Trophoblast cell (in vitro differentiated cells and primary cell): ENCODE results near the gene INA.
A peak's percentile ranks its signal among the peaks of the same experiment; 100 is the strongest.
"Not testable (repeated sequence)": the region's sequence is repeated elsewhere in the genome, so short reads cannot be mapped to it uniquely, and the experiment has no call there.

Source experiments
- DNase-seq, 2 donors: peaks; one replicate each; pipeline ENCODE4 v3.0.0-alpha.2; 2016
- H2AFZ ChIP-seq: 2 replicates; pipeline ENCODE4 v1.6.1; 2013; ENCODE audit warnings: low read length, moderate library complexity, mild to moderate bottlenecking; ENCODE audit not compliant: insufficient read depth, poor library complexity
- H2AK5ac ChIP-seq: 2 replicates; pipeline ENCODE4 v1.6.1; 2013; ENCODE audit warnings: mild to moderate bottlenecking, low read length
- H2BK120ac ChIP-seq: 2 replicates; pipeline ENCODE4 v1.6.1; 2013; ENCODE audit warnings: low read length, mild to moderate bottlenecking, moderate library complexity; ENCODE audit not compliant: insufficient read depth, poor library complexity
- H2BK12ac ChIP-seq: 2 replicates; pipeline ENCODE4 v1.6.1; 2013; ENCODE audit warnings: mild to moderate bottlenecking, low read length, moderate library complexity
- H2BK5ac ChIP-seq: 2 replicates; pipeline ENCODE4 v1.6.1; 2013; ENCODE audit warnings: low read length, low read depth, moderate library complexity, mild to moderate bottlenecking; ENCODE audit not compliant: poor library complexity
- H3K14ac ChIP-seq: 2 replicates; pipeline ENCODE4 v1.6.1; 2013; ENCODE audit warnings: mild to moderate bottlenecking, low read length
- H3K18ac ChIP-seq: 2 replicates; pipeline ENCODE4 v1.6.1; 2013; ENCODE audit warnings: mild to moderate bottlenecking, low read length
- H3K23ac ChIP-seq: 2 replicates; pipeline ENCODE4 v1.6.1; 2013; ENCODE audit warnings: low read length
- H3K27ac ChIP-seq: 2 replicates; pipeline ENCODE4 v1.5.1; 2013; ENCODE audit warnings: low read depth, mild to moderate bottlenecking, inconsistent platforms, low read length, moderate library complexity
- H3K27me3 ChIP-seq: 2 replicates; pipeline ENCODE4 v1.6.1; 2013; ENCODE audit warnings: inconsistent platforms, mild to moderate bottlenecking, low read length, moderate library complexity; ENCODE audit not compliant: insufficient read depth
- H3K36me3 ChIP-seq, 2 experiments: 1 replicate in 1 of 2; 2 replicates in 1 of 2; pipeline ENCODE4 v1.6.1; 2013; ENCODE audit warnings: low read length in 2 of 2, mild to moderate bottlenecking in 2 of 2, moderate library complexity in 1 of 2; ENCODE audit not compliant: insufficient read depth in 2 of 2, control insufficient read depth in 1 of 2
- H3K4ac ChIP-seq: 2 replicates; pipeline ENCODE4 v1.6.1; 2013; ENCODE audit warnings: low read depth, mild to moderate bottlenecking, low read length, moderate library complexity
- H3K4me1 ChIP-seq, 2 experiments: 1 replicate in 1 of 2; 2 replicates in 1 of 2; pipeline ENCODE4 v1.6.1; 2013; ENCODE audit warnings: low read length in 2 of 2, mild to moderate bottlenecking in 2 of 2, moderate library complexity in 1 of 2; ENCODE audit not compliant: insufficient read depth in 2 of 2, control insufficient read depth in 1 of 2
- H3K4me2 ChIP-seq: 2 replicates; pipeline ENCODE4 v1.6.1; 2013; ENCODE audit warnings: inconsistent platforms, mild to moderate bottlenecking, low read length, moderate library complexity
- H3K4me3 ChIP-seq: 2 replicates; pipeline ENCODE4 v1.5.1; 2013; ENCODE audit warnings: mild to moderate bottlenecking, low read depth, low read length, inconsistent platforms
- H3K79me1 ChIP-seq: one replicate; pipeline ENCODE4 v1.6.1; 2013; ENCODE audit warnings: low read length
- H3K79me2 ChIP-seq: 2 replicates; pipeline ENCODE4 v1.6.1; 2013; ENCODE audit warnings: low read length, mild to moderate bottlenecking; ENCODE audit not compliant: control insufficient read depth, insufficient read depth, poor library complexity
- H3K9ac ChIP-seq: 2 replicates; pipeline ENCODE4 v1.6.1; 2013; ENCODE audit warnings: mild to moderate bottlenecking, low read length
- H3K9me3 ChIP-seq: 2 replicates; pipeline ENCODE4 v1.6.1; 2013; ENCODE audit warnings: low read depth, mild to moderate bottlenecking, control low read depth, inconsistent platforms, low read length; ENCODE audit not compliant: insufficient read depth
- H4K12ac ChIP-seq: 2 replicates; pipeline ENCODE4 v1.6.1; 2013; ENCODE audit warnings: low read depth, mild to moderate bottlenecking, low read length, moderate library complexity
- H4K8ac ChIP-seq: 2 replicates; pipeline ENCODE4 v1.6.1; 2013; ENCODE audit warnings: low read depth, mild to moderate bottlenecking, low read length, moderate library complexity
- H4K91ac ChIP-seq: one replicate; pipeline ENCODE4 v1.6.1; 2013; ENCODE audit warnings: low read depth, mild to moderate bottlenecking, low read length, moderate library complexity
- WGBS: extraction: QIAGEN DNeasy Blood & Tissue Kit; methylation state at CpG from one replicate; pipeline ENCODE4 v1.1.7; 2013; ENCODE audit warnings: missing lambda C conversion rate; ENCODE audit not compliant: insufficient read length, insufficient coverage; ENCODE audit errors: extremely low coverage; 5-methylcytosine and 5-hydroxymethylcytosine counted together

Gene INA

DNA sequence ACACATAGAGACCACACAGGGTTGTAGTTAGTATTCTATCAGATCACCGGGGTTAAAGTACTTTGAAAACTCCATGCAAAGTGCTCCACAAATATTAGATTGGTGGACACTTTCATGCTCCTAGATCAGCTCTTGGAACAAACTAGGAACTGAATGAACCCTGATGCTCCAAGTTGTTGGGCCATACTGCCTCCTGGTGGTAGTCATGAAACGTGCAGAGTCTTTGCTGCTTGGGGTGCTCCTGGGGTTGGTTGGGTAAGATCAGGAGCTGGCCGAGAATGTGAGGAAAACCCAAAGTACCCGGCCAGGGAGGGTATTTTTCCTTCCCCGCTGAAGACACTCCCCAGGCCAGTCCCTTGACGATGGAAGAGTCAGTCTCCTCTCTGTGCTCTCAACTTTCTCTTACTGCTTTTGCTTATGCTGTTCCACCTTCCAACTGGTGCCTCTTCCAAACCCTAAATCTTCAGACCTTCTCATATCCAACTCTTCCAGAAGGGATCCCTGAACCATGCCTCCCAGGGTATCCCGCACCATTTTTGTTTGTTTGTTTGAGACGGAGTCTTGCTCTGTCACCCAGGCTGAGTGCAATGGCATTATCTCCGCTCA lies 32.2 kb upstream of the INA start:
- Histone ChIP-seq H3K23ac (no peak overlapping the region), H4K12ac (no peak overlapping the region), H3K79me2 (no peaks in the 10 kb centered on the region), H3K4me1 (peaks cover 17 to 18% of the 10 kb centered on the region in 2 experiments), H2BK5ac (no peak overlapping the region), H3K4ac (no peak overlapping the region), H3K4me3 (no peak overlapping the region), H3K36me3 (no peaks in the 10 kb centered on the region), H4K91ac (no peak overlapping the region), H3K27me3 (no peaks in the 10 kb centered on the region), H3K18ac (no peak overlapping the region), H2AK5ac (no peak overlapping the region), H3K27ac (no peak overlapping the region), H3K9ac (no peak overlapping the region), H4K8ac (no peak overlapping the region), H2AFZ (no peak overlapping the region), H3K79me1 (peaks cover 17% of the 10 kb centered on the region), H3K14ac (no peak overlapping the region), H3K9me3 (no peaks in the 10 kb centered on the region), H2BK120ac (no peak overlapping the region), H2BK12ac (no peak overlapping the region), H3K4me2 (no peak overlapping the region)
- no CpG with 5 or more reads among the region's 9 CpGs for WGBS
- DNase-seq = peak; percentile 60 to 90

DNA sequence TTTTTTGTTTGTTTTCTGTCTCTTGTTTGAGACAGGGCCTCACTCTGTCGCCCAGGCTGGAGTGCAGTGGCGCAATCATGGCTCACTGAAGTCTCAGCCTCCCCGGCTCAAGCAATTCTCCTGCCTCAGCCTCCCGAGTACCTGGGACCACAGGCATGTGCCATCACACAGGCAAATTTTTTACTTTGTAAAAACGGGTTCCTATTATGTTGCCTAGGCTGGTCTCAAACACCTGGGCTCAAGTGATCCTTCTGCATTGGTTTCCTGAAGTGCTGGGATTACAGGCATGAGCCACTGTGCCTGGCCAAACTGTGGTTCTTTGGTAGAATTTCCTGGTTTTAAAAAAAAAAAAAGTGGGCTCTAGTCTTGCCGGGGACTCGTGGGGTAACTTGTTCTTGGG lies 31.4 kb upstream of the INA start, which contains the start of gene RPEL1:
Gene RPEL1, plus strand, starts transcription at position 301 of the 400 bp plus-strand sequence. CDS start 110 bp downstream, outside the sequence.
- WGBS = no CpG with 5 or more reads among the region's 7 CpGs
- H4K12ac ChIP-seq, H4K91ac ChIP-seq, H2BK120ac ChIP-seq, H3K4me3 ChIP-seq, H4K8ac ChIP-seq, H3K9me3 ChIP-seq, H2AFZ ChIP-seq, H3K9ac ChIP-seq, H3K23ac ChIP-seq, H3K79me1 ChIP-seq, H3K79me2 ChIP-seq, H3K27me3 ChIP-seq, H2BK5ac ChIP-seq, H3K18ac ChIP-seq, H3K14ac ChIP-seq, H2BK12ac ChIP-seq, H3K36me3 ChIP-seq, H3K27ac ChIP-seq, H3K4me2 ChIP-seq, H2AK5ac ChIP-seq, H3K4ac ChIP-seq, DNase-seq: not testable (repeated sequence)
- peaks cover 10 to 11% of the 10 kb centered on the region in 2 experiments for H3K4me1 ChIP-seq

DNA sequence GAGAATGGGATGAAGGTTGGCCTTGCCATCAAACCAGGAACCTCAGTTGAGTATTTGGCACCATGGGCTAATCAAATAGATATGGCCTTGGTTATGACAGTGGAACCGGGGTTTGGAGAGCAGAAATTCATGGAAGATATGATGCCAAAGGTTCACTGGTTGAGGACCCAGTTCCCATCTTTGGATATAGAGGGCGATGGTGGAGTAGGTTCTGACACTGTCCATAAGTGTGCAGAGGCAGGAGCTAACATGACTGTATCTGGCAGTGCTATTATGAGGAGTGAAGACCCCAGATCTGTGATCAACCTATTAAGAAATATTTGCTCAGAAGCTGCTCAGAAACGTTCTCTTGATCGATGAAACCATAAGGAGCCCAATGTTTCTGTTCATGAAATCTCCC lies 30.6 kb upstream of the INA start:
- no peak overlapping the region for H3K9ac ChIP-seq
- H2AK5ac ChIP-seq = no peak overlapping the region
- H4K91ac ChIP-seq = no peak overlapping the region
- no peak overlapping the region for H3K4me2 ChIP-seq
- no peak overlapping the region for H3K4me3 ChIP-seq
- no peak overlapping the region for H2AFZ ChIP-seq
- H3K36me3 ChIP-seq = no peaks in the 10 kb centered on the region
- H3K4ac ChIP-seq = no peak overlapping the region
- no peak overlapping the region for H4K12ac ChIP-seq
- no peak overlapping the region for H2BK12ac ChIP-seq
- DNase-seq = no peak
- no peak overlapping the region for H2BK5ac ChIP-seq
- peaks cover 5 to 6% of the 10 kb centered on the region in 2 experiments for H3K4me1 ChIP-seq
- peaks cover 6% of the 10 kb centered on the region for H3K9me3 ChIP-seq
- H3K79me2 ChIP-seq = no peaks in the 10 kb centered on the region
- H4K8ac ChIP-seq = no peak overlapping the region
- H3K27ac ChIP-seq = no peak overlapping the region
- H3K23ac ChIP-seq = no peak overlapping the region
- H3K79me1 ChIP-seq = peaks cover 6% of the 10 kb centered on the region
- no CpG with 5 or more reads among the region's 4 CpGs for WGBS
- H3K14ac ChIP-seq = no peak overlapping the region
- no peak overlapping the region for H3K18ac ChIP-seq
- no peaks in the 10 kb centered on the region for H3K27me3 ChIP-seq
- H2BK120ac ChIP-seq = no peak overlapping the region

DNA sequence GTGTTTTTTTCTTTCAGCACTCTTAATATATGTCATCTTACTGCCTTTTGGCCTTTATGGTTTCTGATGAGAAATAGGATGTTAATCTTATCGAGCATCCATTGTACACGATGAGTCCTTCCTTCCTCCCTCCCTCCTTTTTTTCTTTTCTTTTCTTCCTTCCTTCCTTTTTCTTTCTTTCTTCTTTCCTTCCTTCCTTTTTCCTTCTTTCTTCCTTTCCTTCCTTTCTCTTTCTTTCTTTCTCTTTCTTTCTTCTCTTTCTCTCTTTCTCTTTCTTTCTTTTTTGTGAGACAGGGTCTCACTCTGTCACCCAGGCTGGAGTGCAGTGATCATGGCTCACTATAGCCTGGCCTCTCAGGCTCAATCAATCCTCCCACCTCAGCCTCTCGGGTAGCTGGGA lies 22.8 kb upstream of the INA start:
- Histone ChIP-seq H2AFZ (no peak overlapping the region), H3K4me1 (peaks cover 0 to 6% of the 10 kb centered on the region in 2 experiments), H3K4ac (no peak overlapping the region), H3K9ac (no peak overlapping the region), H2BK12ac (no peak overlapping the region), H3K23ac (no peak overlapping the region), H2BK5ac (no peak overlapping the region), H3K27ac (no peak overlapping the region), H3K36me3 (no peaks in the 10 kb centered on the region), H3K4me2 (no peak overlapping the region), H4K12ac (no peak overlapping the region), H4K91ac (no peak overlapping the region), H3K27me3 (no peaks in the 10 kb centered on the region), H2BK120ac (no peak overlapping the region), H3K9me3 (peaks cover 6% of the 10 kb centered on the region), H3K14ac (no peak overlapping the region), H2AK5ac (no peak overlapping the region), H4K8ac (no peak overlapping the region), H3K4me3 (no peak overlapping the region), H3K18ac (no peak overlapping the region), H3K79me2 (no peaks in the 10 kb centered on the region), H3K79me1 (no peaks in the 10 kb centered on the region)
- no peak for DNase-seq
- no CpG with 5 or more reads among the region's 3 CpGs for WGBS
